Kidney epithelial cell (primary cell): ENCODE results near the gene STAG2. TPM values are rescaled to one million over a fixed set of nuclear protein-coding genes. Genes with fewer than 3 reads are reported as not detected.

Experiments used
- DNase-seq: peaks from one replicate; pipeline ENCODE4 v3.0.0-alpha.2; 2010; ENCODE audit warnings: low read depth
- H3K27me3 ChIP-seq: 2 replicates; pipeline ENCODE4 v1.6.0; 2011; ENCODE audit warnings: low read length; ENCODE audit not compliant: control insufficient read depth, insufficient read depth
- H3K36me3 ChIP-seq: 2 replicates; pipeline ENCODE4 v1.5.1; 2011; ENCODE audit warnings: low read length; ENCODE audit not compliant: control insufficient read depth, insufficient read depth
- H3K4me3 ChIP-seq: 2 replicates; pipeline ENCODE4 v1.5.1; 2011; ENCODE audit warnings: low read depth, mild to moderate bottlenecking, control low read depth, low read length
- total RNA-seq: library from RNA; depleted of rRNA; stranded (reverse); fragments of >200 nt; gene quantifications from 2 replicates; pipeline ENCODE4 v1.2.3, GENCODE V29; 2015
- TF ChIP-seq, protein P1 (sequence below): IDR thresholded peaks from 2 replicates; pipeline ENCODE4 v1.5.1; 2011; ENCODE audit warnings: mild to moderate bottlenecking, moderate library complexity, low read length, control low read depth, inconsistent platforms; ENCODE audit not compliant: insufficient read depth, poor library complexity, severe bottlenecking

The STAG2 gene
- 29.2 and 35.1 TPM in 2 replicates for total RNA-seq

DNA sequence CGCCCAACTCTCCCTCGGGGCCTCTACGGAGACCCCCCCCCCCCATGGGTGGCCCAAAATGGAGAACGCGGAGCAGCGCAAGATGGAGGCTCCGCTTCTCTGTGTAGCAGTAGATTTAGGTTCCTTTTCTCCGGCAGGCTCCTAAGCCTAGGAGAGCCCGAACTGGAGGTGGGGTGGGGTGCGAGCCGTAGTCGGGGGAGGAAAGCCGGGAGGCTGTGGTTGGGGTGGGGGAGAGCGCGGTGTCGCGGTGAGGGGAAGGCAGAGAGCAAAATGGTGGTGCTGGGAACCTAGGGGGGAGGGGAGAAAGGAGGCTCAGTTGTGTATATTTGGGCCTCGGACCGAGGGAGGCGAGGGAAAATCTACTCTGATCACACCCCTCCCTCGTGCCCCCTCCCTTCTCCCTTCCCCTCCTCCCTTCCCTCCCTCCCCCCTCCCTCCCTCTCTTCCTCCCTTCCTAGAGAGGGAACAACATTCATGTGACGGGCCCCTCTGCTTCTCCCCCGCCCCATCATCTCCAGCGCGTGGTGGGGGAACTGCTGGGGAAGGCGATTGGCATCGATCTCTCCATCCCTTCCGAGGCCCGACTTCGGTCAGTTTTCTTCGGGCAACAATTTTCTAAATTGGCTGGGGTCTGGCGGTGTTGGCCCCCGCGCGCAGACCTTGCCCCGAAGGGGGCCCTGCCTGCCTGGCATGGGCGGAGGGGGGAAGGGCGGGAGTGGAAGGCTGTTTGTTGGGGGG lies at the start of gene STAG2:
TSS of gene STAG2 (plus strand) at position 439 of the 738 bp plus-strand sequence. CDS start 60,922 bp downstream, outside the sequence.
- no peaks in the 10 kb centered on the region for H3K36me3 ChIP-seq
- peak within 1 kb of the TSS; percentile 81 for H3K4me3 ChIP-seq
- H3K27me3 ChIP-seq = no peaks in the 10 kb centered on the region
- peak; percentile 19 for DNase-seq
- TF ChIP-seq, protein P1, sequence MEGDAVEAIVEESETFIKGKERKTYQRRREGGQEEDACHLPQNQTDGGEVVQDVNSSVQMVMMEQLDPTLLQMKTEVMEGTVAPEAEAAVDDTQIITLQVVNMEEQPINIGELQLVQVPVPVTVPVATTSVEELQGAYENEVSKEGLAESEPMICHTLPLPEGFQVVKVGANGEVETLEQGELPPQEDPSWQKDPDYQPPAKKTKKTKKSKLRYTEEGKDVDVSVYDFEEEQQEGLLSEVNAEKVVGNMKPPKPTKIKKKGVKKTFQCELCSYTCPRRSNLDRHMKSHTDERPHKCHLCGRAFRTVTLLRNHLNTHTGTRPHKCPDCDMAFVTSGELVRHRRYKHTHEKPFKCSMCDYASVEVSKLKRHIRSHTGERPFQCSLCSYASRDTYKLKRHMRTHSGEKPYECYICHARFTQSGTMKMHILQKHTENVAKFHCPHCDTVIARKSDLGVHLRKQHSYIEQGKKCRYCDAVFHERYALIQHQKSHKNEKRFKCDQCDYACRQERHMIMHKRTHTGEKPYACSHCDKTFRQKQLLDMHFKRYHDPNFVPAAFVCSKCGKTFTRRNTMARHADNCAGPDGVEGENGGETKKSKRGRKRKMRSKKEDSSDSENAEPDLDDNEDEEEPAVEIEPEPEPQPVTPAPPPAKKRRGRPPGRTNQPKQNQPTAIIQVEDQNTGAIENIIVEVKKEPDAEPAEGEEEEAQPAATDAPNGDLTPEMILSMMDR = no peak

DNA sequence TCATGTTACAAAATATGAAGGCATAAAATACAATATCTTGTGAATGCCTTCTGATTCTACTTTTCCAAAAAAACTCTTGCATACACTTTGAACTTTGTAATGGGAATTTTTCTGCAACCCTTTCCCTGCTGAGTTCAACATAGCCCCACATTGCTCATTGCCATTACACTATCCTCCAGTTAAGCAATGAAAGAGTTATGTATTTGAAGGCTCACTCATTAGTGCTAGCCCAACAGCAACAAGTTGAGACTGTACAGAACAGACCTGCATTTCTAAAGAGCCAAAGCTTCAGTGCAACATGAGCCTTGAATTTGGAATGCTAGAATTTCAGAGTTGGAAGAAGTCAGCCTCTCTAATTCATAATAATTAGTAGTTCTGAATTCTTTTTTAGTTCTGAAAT lies 44.4 kb upstream of the STAG2 start:
- Histone ChIP-seq H3K27me3 (no peaks in the 10 kb centered on the region), H3K4me3 (no peak overlapping the region), H3K36me3 (no peaks in the 10 kb centered on the region)
- TF ChIP-seq, protein P1 = no peak
- no peak for DNase-seq

DNA sequence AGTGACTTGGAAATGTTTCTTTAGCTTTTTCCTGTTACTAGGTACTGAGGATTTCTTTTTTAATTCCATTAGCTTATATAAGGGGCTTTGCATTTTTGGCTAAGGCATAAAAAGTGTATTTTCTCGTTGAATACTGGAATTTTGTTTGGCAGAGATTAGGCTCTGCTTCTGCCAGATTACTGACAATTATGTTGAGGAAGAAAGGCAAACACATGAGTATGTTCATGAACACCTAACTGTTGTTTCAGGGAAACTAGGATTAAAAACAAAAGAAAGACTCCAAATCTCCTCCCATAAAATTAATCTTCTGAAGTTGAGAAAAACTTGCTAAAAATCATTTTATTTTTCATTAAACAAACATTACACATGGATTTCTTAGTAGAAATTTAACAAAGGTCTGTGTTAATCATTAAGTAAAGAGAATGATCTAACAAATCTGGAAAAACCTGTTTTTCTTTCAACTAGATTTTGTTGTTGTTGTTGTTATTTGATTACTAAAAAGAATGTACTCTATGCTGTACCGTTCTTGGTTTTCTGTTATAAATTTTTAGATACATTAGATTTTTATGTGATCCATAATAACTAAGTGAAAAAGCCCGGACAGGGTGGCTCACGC lies 43.3 kb upstream of the STAG2 start:
- no peak overlapping the region for H3K4me3 ChIP-seq
- H3K36me3 ChIP-seq = no peaks in the 10 kb centered on the region
- DNase-seq = no peak
- TF ChIP-seq, protein P1 = no peak
- no peaks in the 10 kb centered on the region for H3K27me3 ChIP-seq

DNA sequence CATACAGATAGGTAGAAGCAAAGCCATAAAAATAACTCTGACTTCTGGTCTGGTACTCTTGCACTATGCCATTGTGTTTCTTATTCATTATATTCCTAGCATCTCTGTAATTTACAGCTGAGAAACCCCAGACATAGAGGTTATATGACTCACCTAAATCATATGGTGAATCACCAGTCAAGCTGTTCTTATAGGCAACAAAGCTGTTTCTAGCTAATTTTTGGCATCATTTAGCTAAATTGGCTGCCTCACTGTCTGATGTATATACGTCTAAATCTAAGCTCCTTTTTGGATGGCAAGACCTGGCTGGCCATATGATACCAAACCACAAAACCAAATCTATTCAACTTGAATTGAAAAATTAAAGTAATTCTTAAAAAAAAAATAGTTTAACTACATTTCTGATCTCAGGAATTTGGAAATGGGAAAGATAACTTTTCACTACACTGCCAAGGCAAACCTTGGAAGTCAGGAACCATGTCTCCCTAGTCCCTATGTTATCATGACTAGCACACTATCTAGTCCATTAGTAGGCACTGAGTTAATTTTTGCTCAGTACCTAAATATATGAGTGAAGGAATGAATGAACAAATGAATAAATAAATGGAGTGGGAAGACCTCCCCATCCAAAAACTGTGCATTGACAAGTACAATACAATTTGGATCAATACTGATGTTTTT lies 41.3 kb upstream of the STAG2 start:
- peak; percentile 38 for DNase-seq
- H3K27me3 ChIP-seq = no peaks in the 10 kb centered on the region
- H3K4me3 ChIP-seq = no peak overlapping the region
- TF ChIP-seq, protein P1 = no peak
- no peaks in the 10 kb centered on the region for H3K36me3 ChIP-seq

DNA sequence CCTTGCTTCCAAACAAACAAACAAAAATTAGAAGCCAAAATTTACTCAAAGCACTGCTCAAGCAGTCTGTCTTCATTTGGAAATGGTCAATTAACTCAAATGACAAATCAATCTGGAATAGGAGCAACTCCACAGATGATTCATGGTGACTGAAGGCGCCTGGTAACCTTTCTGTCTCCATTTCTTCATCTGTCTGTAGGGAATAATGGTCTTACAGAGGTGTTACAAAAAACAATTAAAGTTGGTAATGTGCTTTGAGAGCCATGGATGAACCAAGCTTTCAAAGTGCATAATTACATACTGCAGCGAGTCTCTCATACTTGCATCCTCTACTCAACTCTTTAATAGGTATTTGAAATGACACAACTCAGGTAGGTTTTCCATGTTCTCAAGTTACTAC lies 38.3 kb upstream of the STAG2 start:
- TF ChIP-seq, protein P1 = no peak
- Histone ChIP-seq H3K27me3 (no peaks in the 10 kb centered on the region), H3K4me3 (no peak overlapping the region), H3K36me3 (no peaks in the 10 kb centered on the region)
- DNase-seq = no peak
